Astrocyte (in vitro differentiated cells and primary cell): ENCODE measurements around the gene SPX. TPM values are rescaled to one million over a fixed set of nuclear protein-coding genes. Genes with fewer than 3 reads are reported as not detected.

Source experiments
- DNase-seq: peaks from one replicate; pipeline ENCODE4 v3.0.0-alpha.2; 2010; ENCODE audit warnings: low read depth
- FAIRE-seq: peaks from 2 replicates; lab custom pipeline; 2011; peaks lifted over from hg19 to GRCh38; lab: Jason Lieb, UNC
- H2AFZ ChIP-seq: 2 replicates; pipeline ENCODE4 v1.6.0; 2012; ENCODE audit warnings: low read depth, low read length, inconsistent platforms
- H3K27ac ChIP-seq: 2 replicates; pipeline ENCODE4 v1.5.1; 2011; ENCODE audit warnings: low read depth, low read length, inconsistent platforms
- H3K27me3 ChIP-seq: 2 replicates; pipeline ENCODE4 v1.6.0; 2011; ENCODE audit warnings: low read length, inconsistent platforms; ENCODE audit not compliant: insufficient read depth
- H3K36me3 ChIP-seq: 2 replicates; pipeline ENCODE4 v1.5.1; 2011; ENCODE audit warnings: low read length, inconsistent platforms; ENCODE audit not compliant: insufficient read depth
- H3K4me1 ChIP-seq: 2 replicates; pipeline ENCODE4 v1.5.1; 2011; ENCODE audit warnings: low read length, inconsistent platforms; ENCODE audit not compliant: insufficient read depth
- H3K4me2 ChIP-seq: 2 replicates; pipeline ENCODE4 v1.6.0; 2012; ENCODE audit warnings: low read length, inconsistent platforms
- H3K4me3 ChIP-seq: 2 replicates; pipeline ENCODE4 v1.5.1; 2011; ENCODE audit warnings: low read depth, mild to moderate bottlenecking, low read length, inconsistent platforms; ENCODE audit not compliant: insufficient read depth
- H3K79me2 ChIP-seq: 2 replicates; pipeline ENCODE4 v1.6.0; 2012; ENCODE audit warnings: mild to moderate bottlenecking, low read length, inconsistent platforms; ENCODE audit not compliant: insufficient read depth
- H3K9ac ChIP-seq: 2 replicates; pipeline ENCODE4 v1.6.0; 2012; ENCODE audit warnings: mild to moderate bottlenecking, low read length, inconsistent platforms
- H3K9me3 ChIP-seq: 2 replicates; pipeline ENCODE4 v1.5.1; 2012; ENCODE audit warnings: low read depth, mild to moderate bottlenecking, low read length, inconsistent platforms; ENCODE audit not compliant: insufficient read depth
- H4K20me1 ChIP-seq: 2 replicates; pipeline ENCODE4 v1.6.0; 2012; ENCODE audit warnings: low read length, inconsistent platforms; ENCODE audit not compliant: insufficient read depth
- H3K27ac Mint-ChIP-seq: one replicate; pipeline ENCODE4 v1.8.0; 2021; ENCODE audit warnings: mild to moderate bottlenecking, mixed read lengths; ENCODE audit not compliant: unreplicated experiment
- H3K27me3 Mint-ChIP-seq: one replicate; pipeline ENCODE4 v1.8.0; 2021; ENCODE audit warnings: low read depth, mixed read lengths; ENCODE audit not compliant: unreplicated experiment
- H3K36me3 Mint-ChIP-seq: one replicate; pipeline ENCODE4 v1.8.0; 2021; ENCODE audit warnings: low read depth, mixed read lengths; ENCODE audit not compliant: unreplicated experiment
- H3K4me1 Mint-ChIP-seq: one replicate; pipeline ENCODE4 v1.8.0; 2021; ENCODE audit warnings: low read depth, mixed read lengths; ENCODE audit not compliant: unreplicated experiment
- H3K4me3 Mint-ChIP-seq: one replicate; pipeline ENCODE4 v1.8.0; 2021; ENCODE audit warnings: mild to moderate bottlenecking, moderate library complexity, mixed read lengths; ENCODE audit not compliant: unreplicated experiment
- H3K9me3 Mint-ChIP-seq: one replicate; pipeline ENCODE4 v1.8.0; 2021; ENCODE audit warnings: mild to moderate bottlenecking, mixed read lengths; ENCODE audit not compliant: unreplicated experiment
- CTCF ChIP-seq: IDR thresholded peaks from 2 replicates; pipeline ENCODE4 v1.5.1; 2011; ENCODE audit warnings: low read depth, mild to moderate bottlenecking, inconsistent platforms, low read length, moderate library complexity; ENCODE audit not compliant: insufficient read depth
- EZH2 ChIP-seq: IDR thresholded peaks from 2 replicates; pipeline ENCODE4 v1.6.1; 2012; ENCODE audit warnings: mild to moderate bottlenecking, low read length, inconsistent platforms; ENCODE audit not compliant: insufficient read depth
- total RNA-seq: library from RNA; stranded (reverse); gene quantifications from 2 replicates; pipeline ENCODE4 v1.2.1, GENCODE V29; 2021

SPX gene
- total RNA-seq, 1 donor from 2014 or later = 26.1 TPM

DNA sequence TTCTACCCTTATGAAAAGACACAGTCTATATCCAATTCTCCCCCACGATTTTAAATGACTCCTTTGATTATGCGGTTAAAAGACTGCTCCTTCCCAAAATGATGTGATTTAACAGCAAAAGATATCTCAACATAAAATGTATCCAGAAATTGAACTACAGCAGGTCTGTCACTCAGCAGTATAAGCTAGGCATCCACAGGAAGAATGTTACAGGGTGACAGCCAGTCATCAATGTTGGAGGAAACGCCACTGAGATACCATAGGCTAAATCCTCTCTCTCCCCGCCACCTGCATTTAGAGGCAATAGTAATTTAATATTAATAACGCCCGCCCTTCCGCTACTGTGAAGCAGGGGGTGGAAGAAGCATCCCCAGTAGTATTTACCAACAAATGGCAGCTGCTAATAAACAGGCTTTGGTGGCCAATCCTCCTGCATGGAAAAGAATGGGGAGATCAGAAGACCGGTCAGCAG, 25.3 kb upstream of the SPX start:
- peaks cover 24% of the 10 kb centered on the region for H3K36me3 ChIP-seq
- H3K9me3 Mint-ChIP-seq = no peaks in the 10 kb centered on the region
- no peaks in the 10 kb centered on the region for H3K27me3 ChIP-seq
- peak; percentile 37 for FAIRE-seq
- H4K20me1 ChIP-seq = peaks cover 36% of the 10 kb centered on the region
- H3K4me2 ChIP-seq = peak overlapping the region; percentile 97
- H3K36me3 Mint-ChIP-seq = peaks cover 11% of the 10 kb centered on the region
- no peak overlapping the region for H3K27ac Mint-ChIP-seq
- peak overlapping the region; percentile 97 for H3K27ac ChIP-seq
- H3K4me3 Mint-ChIP-seq = no peak overlapping the region
- peaks cover 95% of the 10 kb centered on the region for H3K79me2 ChIP-seq
- peak overlapping the region; percentile 99 for H3K9ac ChIP-seq
- peak overlapping the region; percentile 92 for H3K4me3 ChIP-seq
- peaks cover 21% of the 10 kb centered on the region for H3K4me1 Mint-ChIP-seq
- H3K9me3 ChIP-seq = no peaks in the 10 kb centered on the region
- H3K27me3 Mint-ChIP-seq = no peaks in the 10 kb centered on the region
- TF ChIP-seq EZH2 (no peak), CTCF (no peak)
- peaks cover 15% of the 10 kb centered on the region for H3K4me1 ChIP-seq
- peak overlapping the region; percentile 89 for H2AFZ ChIP-seq
- DNase-seq = no peak

DNA sequence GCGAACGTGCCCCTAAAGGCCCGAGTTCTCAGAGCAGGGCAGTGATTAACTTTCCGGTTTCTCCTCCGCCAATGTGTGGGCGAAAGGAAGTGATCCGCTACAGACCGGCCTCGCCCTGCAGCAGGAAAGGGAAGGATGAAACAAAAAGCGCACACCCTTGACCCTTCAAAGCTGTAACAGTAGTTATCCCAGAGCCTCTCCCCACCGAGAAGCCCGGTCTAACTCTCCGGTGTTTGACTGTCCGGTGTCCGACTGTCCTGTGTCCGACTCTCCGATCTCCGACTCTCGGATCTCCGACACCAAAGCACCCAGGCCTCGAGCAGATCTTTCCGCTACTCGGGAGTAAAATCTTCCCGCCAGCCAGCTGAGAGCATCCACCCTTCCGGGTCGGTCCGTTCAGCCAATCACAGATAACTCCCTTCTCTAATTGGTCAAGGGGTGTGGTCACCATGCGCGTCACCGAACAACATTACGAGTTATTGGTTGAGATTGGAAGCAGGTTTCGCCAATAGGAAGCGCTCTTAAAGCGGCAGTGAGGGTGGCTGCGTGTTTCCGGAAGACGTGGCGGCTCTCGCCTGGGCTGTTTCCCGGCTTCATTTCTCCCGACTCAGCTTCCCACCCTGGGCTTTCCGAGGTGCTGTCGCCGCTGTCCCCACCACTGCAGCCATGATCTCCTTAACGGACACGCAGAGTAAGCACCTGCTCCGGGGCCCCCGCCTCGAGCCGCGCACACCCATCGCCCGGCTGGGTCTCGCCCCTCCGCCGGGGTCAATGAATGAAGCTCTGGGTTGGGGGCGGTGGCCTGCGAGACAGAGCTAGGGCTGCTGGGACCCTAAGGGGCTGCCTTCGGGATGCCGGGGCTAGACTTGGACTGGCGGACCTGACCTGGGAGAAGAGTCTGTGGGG, 24.6 kb upstream of the SPX start, which contains the start of the genes GOLT1B and RECQL:
Gene GOLT1B (plus strand): TSS at position 532 of the 906 bp plus-strand sequence. CDS start 135 bp downstream, at position 667.
Gene RECQL (minus strand): TSS at position 378 of the 906 bp plus-strand sequence. CDS start 2,065 bp downstream, outside the sequence.
- no peaks in the 10 kb centered on the region for H3K9me3 Mint-ChIP-seq
- H3K4me1 ChIP-seq = peaks cover 15% of the 10 kb centered on the region
- H3K4me2 ChIP-seq = peak within 1 kb of the TSS; percentile 97
- H3K4me1 Mint-ChIP-seq = peaks cover 21% of the 10 kb centered on the region
- DNase-seq (peak; percentile 97), FAIRE-seq (peak; percentile 98)
- H3K4me3 Mint-ChIP-seq = no peak within 1 kb of the TSS
- H2AFZ ChIP-seq = peak within 1 kb of the TSS; percentile 89
- H3K27ac ChIP-seq = peak within 1 kb of the TSS; percentile 97
- peaks cover 42% of the 10 kb centered on the region for H4K20me1 ChIP-seq
- no peaks in the 10 kb centered on the region for H3K27me3 ChIP-seq
- peaks cover 96% of the 10 kb centered on the region for H3K79me2 ChIP-seq
- peak within 1 kb of the TSS; percentile 99 for H3K9ac ChIP-seq
- no peaks in the 10 kb centered on the region for H3K9me3 ChIP-seq
- peaks cover 19% of the 10 kb centered on the region for H3K36me3 ChIP-seq
- peaks cover 11% of the 10 kb centered on the region for H3K36me3 Mint-ChIP-seq
- no peak within 1 kb of the TSS for H3K27ac Mint-ChIP-seq
- peak within 1 kb of the TSS; percentile 92 for H3K4me3 ChIP-seq
- H3K27me3 Mint-ChIP-seq = no peaks in the 10 kb centered on the region
- no peak for TF ChIP-seq CTCF
- no peak for TF ChIP-seq EZH2
